PFSK-1 (cell line): ENCODE results near the gene CCDC85B.

Source experiments
- POLR2AphosphoS5 ChIP-seq: IDR thresholded peaks from 2 replicates; pipeline ENCODE4 v1.6.1; 2012; ENCODE audit warnings: low read depth, mild to moderate bottlenecking, control low read depth, low read length, moderate library complexity
- TAF1 ChIP-seq: IDR thresholded peaks from 2 replicates; pipeline ENCODE4 v1.6.1; 2012; ENCODE audit warnings: low read length, control low read depth, borderline replicate concordance; ENCODE audit not compliant: insufficient read depth

DNA sequence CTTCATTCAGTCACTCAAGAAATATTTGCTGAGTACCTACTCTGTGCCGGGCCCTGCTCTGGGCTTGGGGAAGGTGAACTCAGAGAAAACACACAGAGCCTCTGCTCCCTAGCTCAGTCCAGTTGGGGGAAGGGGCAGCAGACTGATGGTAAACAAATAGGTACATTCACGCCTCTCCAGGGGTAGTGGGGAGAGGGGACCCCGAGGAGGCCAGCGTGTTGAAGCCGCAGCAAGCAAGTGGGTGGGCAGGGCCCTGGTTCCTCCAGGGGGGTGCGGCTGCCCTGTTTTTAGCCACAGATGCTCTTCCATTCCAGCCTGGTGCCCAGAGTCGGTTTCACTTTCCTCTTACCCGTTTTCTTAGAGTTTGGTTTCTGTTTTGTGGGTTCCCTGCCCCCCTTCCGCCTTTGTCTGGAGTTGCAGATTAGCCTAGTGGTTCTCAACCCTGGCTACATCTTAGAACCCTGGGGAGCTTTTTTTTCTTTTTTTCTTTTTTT, 37.5 kb downstream of the CCDC85B start:
- no peak for TF ChIP-seq TAF1
- no peak for TF ChIP-seq POLR2AphosphoS5
